Muscle layer of colon (tissue), 2 donors: ENCODE measurements around the gene SEPTIN5.
"Not testable (repeated sequence)": the region's sequence is repeated elsewhere in the genome, so short reads cannot be mapped to it uniquely, and the experiment has no call there.

Experiments
- H3K27ac ChIP-seq: one replicate; pipeline ENCODE4 v1.7.0; 2013; ENCODE audit warnings: low read depth, mild to moderate bottlenecking, low read length, moderate library complexity
- H3K27me3 ChIP-seq, 2 donors: one replicate each; pipeline ENCODE4 v1.7.0; 2013; ENCODE audit warnings: low read length in 2 of 2, mild to moderate bottlenecking in 2 of 2; ENCODE audit not compliant: insufficient read depth in 2 of 2, control insufficient read depth in 1 of 2
- H3K36me3 ChIP-seq: one replicate; pipeline ENCODE4 v1.7.0; 2013; ENCODE audit warnings: mild to moderate bottlenecking, low read length; ENCODE audit not compliant: insufficient read depth
- H3K4me1 ChIP-seq: one replicate; pipeline ENCODE4 v1.7.0; 2013; ENCODE audit warnings: mild to moderate bottlenecking, low read length; ENCODE audit not compliant: insufficient read depth
- H3K4me3 ChIP-seq, 2 donors: one replicate each; pipeline ENCODE4 v1.7.0; 2013; ENCODE audit warnings: low read length in 2 of 2, low read depth in 1 of 2, mild to moderate bottlenecking in 1 of 2, moderate library complexity in 1 of 2
- H3K9ac ChIP-seq: one replicate; pipeline ENCODE4 v1.7.0; 2013; ENCODE audit warnings: low read length
- H3K9me3 ChIP-seq: one replicate; pipeline ENCODE4 v1.7.0; 2013; ENCODE audit warnings: mild to moderate bottlenecking, low read length
- donor health status: abdominal sarcoma.
- donor health status: Adenocarcinoma of cecum.

The SEPTIN5 gene

GRCh38 chr22:19726064-19726788 is 11.9 kb downstream of the SEPTIN5 start:
- not testable (repeated sequence) for H3K9me3 ChIP-seq, H3K9ac ChIP-seq, H3K36me3 ChIP-seq, H3K27ac ChIP-seq, H3K4me3 ChIP-seq, H3K4me1 ChIP-seq
- H3K27me3 ChIP-seq: peaks cover 0 to 30% of the 10 kb centered on the region in 2 donors

- peaks cover 4% of the 10 kb centered on the region for H3K4me1 ChIP-seq
- H3K9me3 ChIP-seq: no peaks in the 10 kb centered on the region
- no peak overlapping the region for H3K4me3 ChIP-seq
- no peak overlapping the region for H3K27ac ChIP-seq
- no peaks in the 10 kb centered on the region for H3K36me3 ChIP-seq
- H3K27me3 ChIP-seq: peaks cover 0 to 29% of the 10 kb centered on the region in 2 donors
- no peak overlapping the region for H3K9ac ChIP-seq
Measured at GRCh38 chr22:19727310-19728150, 13.2 kb downstream of the SEPTIN5 start.

GRCh38 chr22:19728271-19728670 is 14.0 kb downstream of the SEPTIN5 start:
- Histone ChIP-seq H3K4me3 (no peak overlapping the region), H3K9ac (no peak overlapping the region), H3K9me3 (no peaks in the 10 kb centered on the region), H3K36me3 (no peaks in the 10 kb centered on the region), H3K4me1 (peaks cover 4% of the 10 kb centered on the region), H3K27me3 (peaks cover 0 to 22% of the 10 kb centered on the region in 2 donors), H3K27ac (no peak overlapping the region)

- Histone ChIP-seq H3K27me3 (peaks cover 0 to 21% of the 10 kb centered on the region in 2 donors), H3K9ac (no peak overlapping the region), H3K9me3 (no peaks in the 10 kb centered on the region), H3K36me3 (no peaks in the 10 kb centered on the region), H3K27ac (no peak overlapping the region), H3K4me3 (no peak overlapping the region), H3K4me1 (peaks cover 4% of the 10 kb centered on the region)
Measured at GRCh38 chr22:19728836-19729235, 14.5 kb downstream of the SEPTIN5 start.

GRCh38 chr22:19729507-19729906 is 15.2 kb downstream of the SEPTIN5 start:
- Histone ChIP-seq H3K27ac (no peak overlapping the region), H3K9me3 (no peaks in the 10 kb centered on the region), H3K4me3 (no peak overlapping the region), H3K4me1 (peaks cover 4% of the 10 kb centered on the region), H3K27me3 (peaks cover 0 to 17% of the 10 kb centered on the region in 2 donors), H3K9ac (no peak overlapping the region), H3K36me3 (no peaks in the 10 kb centered on the region)

- Histone ChIP-seq H3K4me1 (peaks cover 4% of the 10 kb centered on the region), H3K36me3 (no peaks in the 10 kb centered on the region), H3K9ac (no peak overlapping the region), H3K9me3 (no peaks in the 10 kb centered on the region), H3K27ac (no peak overlapping the region), H3K27me3 (peaks cover 0 to 10% of the 10 kb centered on the region in 2 donors), H3K4me3 (no peak overlapping the region)
Measured at GRCh38 chr22:19730198-19730597, 15.9 kb downstream of the SEPTIN5 start.

- Histone ChIP-seq H3K9me3 (no peaks in the 10 kb centered on the region), H3K4me1 (peaks cover 4% of the 10 kb centered on the region), H3K4me3 (peak overlapping the region; percentile 3 to 47), H3K9ac (no peak overlapping the region), H3K36me3 (no peaks in the 10 kb centered on the region), H3K27ac (no peak overlapping the region), H3K27me3 (peaks cover 0 to 10% of the 10 kb centered on the region in 2 donors)
Measured at GRCh38 chr22:19730655-19731360, 16.5 kb downstream of the SEPTIN5 start.

GRCh38 chr22:19731361-19732135 is 17.2 kb downstream of the SEPTIN5 start:
- no peak overlapping the region for H3K4me3 ChIP-seq

GRCh38 chr22:19732403-19733113 is 18.3 kb downstream of the SEPTIN5 start:
- Histone ChIP-seq H3K27ac (no peak overlapping the region), H3K36me3 (no peaks in the 10 kb centered on the region), H3K27me3 (peaks cover 0 to 20% of the 10 kb centered on the region in 2 donors), H3K4me3 (no peak overlapping the region), H3K9ac (no peak overlapping the region), H3K9me3 (no peaks in the 10 kb centered on the region), H3K4me1 (peaks cover 4% of the 10 kb centered on the region)

More at GRCh38 chr22:19731361-19732135, 17.2 kb downstream of the SEPTIN5 start:
- Histone ChIP-seq H3K9me3 (no peaks in the 10 kb centered on the region), H3K4me1 (peaks cover 4% of the 10 kb centered on the region), H3K36me3 (no peaks in the 10 kb centered on the region), H3K27ac (no peak overlapping the region), H3K27me3 (peaks cover 0 to 12% of the 10 kb centered on the region in 2 donors), H3K9ac (no peak overlapping the region)

GRCh38 chr22:19733755-19734154 is 19.5 kb downstream of the SEPTIN5 start:
- peaks cover 0 to 20% of the 10 kb centered on the region in 2 donors for H3K27me3 ChIP-seq
- H3K4me3 ChIP-seq: no peak overlapping the region
- H3K9me3 ChIP-seq: no peaks in the 10 kb centered on the region
- H3K36me3 ChIP-seq: no peaks in the 10 kb centered on the region
- H3K27ac ChIP-seq: no peak overlapping the region
- H3K9ac ChIP-seq: no peak overlapping the region
- peaks cover 4% of the 10 kb centered on the region for H3K4me1 ChIP-seq
